ENCODE results near the gene MYCT1. TPM values are rescaled to one million over a fixed set of nuclear protein-coding genes. Genes with fewer than 3 reads are reported as not detected.
"Not testable (repeated sequence)": the region's sequence is repeated elsewhere in the genome, so short reads cannot be mapped to it uniquely, and the experiment has no call there.

Gene MYCT1
- total RNA-seq, 1 donor from 2014 or later: not detected

DNA sequence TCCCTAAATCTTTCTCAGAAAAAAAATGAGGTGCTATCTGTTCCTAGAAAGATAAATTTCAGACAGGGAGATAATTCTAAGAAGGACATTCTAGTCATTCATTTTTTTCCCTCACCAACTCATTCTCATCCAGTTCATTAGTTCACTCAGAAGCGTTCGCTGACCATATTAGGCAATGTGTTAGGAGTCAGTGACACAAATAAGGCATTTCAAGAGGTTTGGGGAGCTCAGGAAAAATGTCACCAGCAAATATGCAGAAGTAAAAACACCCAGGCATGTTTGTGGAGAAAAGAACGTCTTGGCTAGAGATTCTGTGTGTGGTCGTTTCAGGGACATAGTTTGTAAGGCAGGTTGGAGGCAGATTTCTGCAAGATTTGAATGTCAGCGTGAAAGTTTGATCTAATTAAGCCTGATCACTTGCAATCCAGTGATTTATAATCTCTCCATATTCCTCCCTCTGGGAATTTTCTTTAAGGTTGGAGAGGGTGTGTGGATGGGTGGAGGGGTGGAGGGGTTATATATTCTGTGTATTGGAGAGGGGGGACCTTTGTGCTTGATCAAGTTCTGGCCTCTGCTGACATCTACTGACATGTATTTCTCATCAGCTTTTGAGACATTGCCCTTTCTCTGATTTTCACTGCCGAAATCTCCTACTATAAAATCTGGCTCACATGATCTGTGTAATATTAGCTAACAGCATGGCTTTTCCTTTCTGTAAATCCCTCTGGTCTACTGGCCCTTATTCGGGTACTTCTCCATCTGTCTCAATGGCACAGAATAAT is 3.6 kb downstream of the MYCT1 start:
- Mint-ChIP-seq H3K9me3 (ENCODE audit: low read depth) (no peaks in the 10 kb centered on the region), H3K36me3 (ENCODE audit: insufficient read depth) (no peaks in the 10 kb centered on the region), H3K27ac (no peak overlapping the region), H3K4me3 (ENCODE audit: low read depth) (no peak overlapping the region), H3K27me3 (no peaks in the 10 kb centered on the region), H3K4me1 (ENCODE audit: low read depth) (no peaks in the 10 kb centered on the region)
- TF ChIP-seq, protein P1, sequence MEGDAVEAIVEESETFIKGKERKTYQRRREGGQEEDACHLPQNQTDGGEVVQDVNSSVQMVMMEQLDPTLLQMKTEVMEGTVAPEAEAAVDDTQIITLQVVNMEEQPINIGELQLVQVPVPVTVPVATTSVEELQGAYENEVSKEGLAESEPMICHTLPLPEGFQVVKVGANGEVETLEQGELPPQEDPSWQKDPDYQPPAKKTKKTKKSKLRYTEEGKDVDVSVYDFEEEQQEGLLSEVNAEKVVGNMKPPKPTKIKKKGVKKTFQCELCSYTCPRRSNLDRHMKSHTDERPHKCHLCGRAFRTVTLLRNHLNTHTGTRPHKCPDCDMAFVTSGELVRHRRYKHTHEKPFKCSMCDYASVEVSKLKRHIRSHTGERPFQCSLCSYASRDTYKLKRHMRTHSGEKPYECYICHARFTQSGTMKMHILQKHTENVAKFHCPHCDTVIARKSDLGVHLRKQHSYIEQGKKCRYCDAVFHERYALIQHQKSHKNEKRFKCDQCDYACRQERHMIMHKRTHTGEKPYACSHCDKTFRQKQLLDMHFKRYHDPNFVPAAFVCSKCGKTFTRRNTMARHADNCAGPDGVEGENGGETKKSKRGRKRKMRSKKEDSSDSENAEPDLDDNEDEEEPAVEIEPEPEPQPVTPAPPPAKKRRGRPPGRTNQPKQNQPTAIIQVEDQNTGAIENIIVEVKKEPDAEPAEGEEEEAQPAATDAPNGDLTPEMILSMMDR (IDR thresholded peaks at IDR 0.05; ENCODE audit: unreplicated experiment): no peak
- no peak for DNase-seq (ENCODE audit: low spot score, unreplicated experiment)

DNA sequence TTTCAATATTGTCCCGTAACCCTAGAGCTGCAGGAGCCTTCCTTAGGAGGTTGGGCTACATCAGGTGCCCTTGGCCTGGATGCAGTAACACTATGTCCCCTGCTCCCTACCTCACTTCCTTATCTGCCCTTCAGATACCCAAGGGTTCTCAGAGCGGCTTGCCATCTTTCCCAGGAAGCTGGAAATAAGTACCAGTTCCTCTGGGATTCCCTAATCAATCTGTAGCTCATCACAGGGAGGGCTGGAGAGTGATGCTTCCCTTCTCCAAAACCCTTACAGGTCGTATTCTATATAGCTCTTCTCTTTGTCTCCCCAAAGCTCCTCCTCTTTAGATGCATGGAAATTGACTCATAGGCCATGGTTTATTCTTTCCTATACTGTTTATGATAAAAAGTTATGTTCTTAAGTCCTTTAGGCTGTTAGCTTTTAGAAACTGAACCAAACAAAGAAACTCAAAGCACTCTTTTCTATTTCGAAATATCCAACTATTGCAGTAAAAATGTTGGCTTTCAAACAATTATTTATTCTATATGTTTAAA is 4.2 kb downstream of the MYCT1 start:
- Mint-ChIP-seq H3K27ac (no peak overlapping the region), H3K27me3 (no peaks in the 10 kb centered on the region), H3K4me3 (ENCODE audit: low read depth) (no peak overlapping the region), H3K36me3 (ENCODE audit: insufficient read depth) (no peaks in the 10 kb centered on the region), H3K9me3 (ENCODE audit: low read depth) (no peaks in the 10 kb centered on the region), H3K4me1 (ENCODE audit: low read depth) (no peaks in the 10 kb centered on the region)
- TF ChIP-seq, protein P1 (IDR thresholded peaks at IDR 0.05; ENCODE audit: unreplicated experiment): no peak
- no peak for DNase-seq (ENCODE audit: low spot score, unreplicated experiment)

DNA sequence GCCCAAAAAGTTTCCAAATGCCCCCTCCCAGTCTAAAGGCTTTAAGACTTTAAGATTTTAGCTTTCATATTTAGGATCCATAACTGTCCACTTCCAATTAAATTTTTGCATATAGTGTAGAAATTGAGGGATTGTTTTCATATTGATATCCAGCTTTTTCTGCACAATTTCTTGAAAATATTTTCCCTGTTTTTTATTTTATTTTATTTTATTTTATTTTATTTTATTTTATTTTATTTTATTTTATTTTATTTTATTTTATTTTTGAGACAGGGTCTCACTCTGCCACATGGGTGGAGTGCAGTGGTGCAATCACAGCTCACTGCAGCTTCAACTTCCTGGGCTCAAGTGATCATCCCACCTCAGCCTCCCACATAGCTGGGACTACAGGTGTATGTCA is 6.1 kb downstream of the MYCT1 start:
- not testable (repeated sequence) for H3K4me3 Mint-ChIP-seq (ENCODE audit: low read depth); H3K36me3 Mint-ChIP-seq (ENCODE audit: insufficient read depth); DNase-seq (ENCODE audit: low spot score, unreplicated experiment); H3K27me3 Mint-ChIP-seq; H3K9me3 Mint-ChIP-seq (ENCODE audit: low read depth); H3K4me1 Mint-ChIP-seq (ENCODE audit: low read depth); H3K27ac Mint-ChIP-seq

DNA sequence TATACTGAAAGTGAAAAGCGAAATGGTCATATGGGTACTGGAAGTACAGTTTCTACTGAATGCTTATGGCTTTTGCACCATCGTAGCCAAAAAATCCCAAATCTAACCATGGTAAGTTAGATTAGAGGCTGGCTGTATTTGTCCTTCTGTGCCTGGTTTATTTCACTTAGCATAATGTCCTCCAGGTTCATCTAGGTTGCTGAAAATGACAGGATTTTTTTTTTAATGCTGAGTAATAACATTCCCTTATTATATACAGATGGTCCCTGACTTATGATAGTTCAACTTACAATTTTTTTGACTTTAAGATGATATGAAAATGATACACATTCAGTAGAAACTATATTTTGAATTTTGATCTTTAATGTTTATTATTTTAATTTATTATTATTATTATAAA is 7.6 kb downstream of the MYCT1 start:
- no peak for DNase-seq (ENCODE audit: low spot score, unreplicated experiment)
- Mint-ChIP-seq H3K9me3 (ENCODE audit: low read depth) (peaks cover 6% of the 10 kb centered on the region), H3K27me3 (no peaks in the 10 kb centered on the region), H3K4me3 (ENCODE audit: low read depth) (no peak overlapping the region), H3K36me3 (ENCODE audit: insufficient read depth) (peaks cover 2% of the 10 kb centered on the region), H3K4me1 (ENCODE audit: low read depth) (no peaks in the 10 kb centered on the region), H3K27ac (no peak overlapping the region)
- TF ChIP-seq, protein P1 (IDR thresholded peaks at IDR 0.05; ENCODE audit: unreplicated experiment): no peak

DNA sequence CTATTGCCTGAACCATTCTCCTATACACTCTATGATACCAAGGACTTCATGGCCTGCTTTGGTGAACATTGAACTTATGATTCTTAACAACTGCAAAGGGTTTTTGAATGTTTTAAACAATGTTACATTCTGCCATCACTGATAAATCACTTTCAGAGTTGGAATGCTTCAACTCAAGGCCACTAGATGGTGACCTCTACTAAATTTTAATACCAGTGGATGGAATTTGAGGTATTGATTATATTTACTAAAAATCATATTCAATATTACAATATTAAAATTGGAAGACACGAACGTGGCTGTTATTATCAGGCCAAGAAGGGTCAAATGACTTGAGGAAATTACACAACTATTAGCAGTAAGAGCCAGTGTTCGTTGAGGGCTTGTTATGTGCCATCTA is 18.6 kb downstream of the MYCT1 start:
- no peaks in the 10 kb centered on the region for H3K36me3 Mint-ChIP-seq (ENCODE audit: insufficient read depth)
- TF ChIP-seq, protein P1 (IDR thresholded peaks at IDR 0.05; ENCODE audit: unreplicated experiment): no peak
- H3K27ac Mint-ChIP-seq: no peak overlapping the region
- no peak overlapping the region for H3K4me3 Mint-ChIP-seq (ENCODE audit: low read depth)
- H3K27me3 Mint-ChIP-seq: no peaks in the 10 kb centered on the region
- H3K9me3 Mint-ChIP-seq (ENCODE audit: low read depth): peaks cover 11% of the 10 kb centered on the region
- no peaks in the 10 kb centered on the region for H3K4me1 Mint-ChIP-seq (ENCODE audit: low read depth)
- no peak for DNase-seq (ENCODE audit: low spot score, unreplicated experiment)

DNA sequence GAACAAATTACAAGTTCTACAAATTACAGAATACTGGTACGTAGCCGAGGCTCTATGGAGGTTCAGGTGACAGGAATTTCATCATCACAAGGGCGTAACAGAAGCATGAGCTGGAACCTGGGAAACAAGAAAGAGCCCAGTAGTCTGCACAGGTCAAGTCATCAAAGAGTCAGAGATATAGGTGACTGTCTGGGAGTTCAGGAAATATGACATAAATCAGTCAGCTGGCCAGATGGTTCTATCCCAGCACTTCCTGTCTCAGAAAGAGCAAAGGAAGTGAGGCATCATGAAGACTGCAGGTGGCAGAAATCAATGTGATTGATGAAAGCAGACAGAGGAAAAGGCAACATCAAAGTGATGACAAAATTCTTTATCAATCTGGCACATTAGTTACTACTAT is 23.3 kb downstream of the MYCT1 start:
- TF ChIP-seq, protein P1 (IDR thresholded peaks at IDR 0.05; ENCODE audit: unreplicated experiment): no peak
- Mint-ChIP-seq H3K27me3 (no peaks in the 10 kb centered on the region), H3K9me3 (ENCODE audit: low read depth) (no peaks in the 10 kb centered on the region), H3K4me1 (ENCODE audit: low read depth) (no peaks in the 10 kb centered on the region), H3K36me3 (ENCODE audit: insufficient read depth) (no peaks in the 10 kb centered on the region), H3K4me3 (ENCODE audit: low read depth) (no peak overlapping the region), H3K27ac (no peak overlapping the region)
- no peak for DNase-seq (ENCODE audit: low spot score, unreplicated experiment)
